Measurements from ENCODE around the gene TSC22D2.
"Not testable (repeated sequence)": the region's sequence is repeated elsewhere in the genome, so short reads cannot be mapped to it uniquely, and the experiment has no call there.

The TSC22D2 gene

GRCh38 chr3:150495563-150496168 lies 87.6 kb downstream of the TSC22D2 start:
- no peak overlapping the region for H2AFZ ChIP-seq (ENCODE audit: low read depth, low read length)
- H3K79me2 ChIP-seq (ENCODE audit: low read length), result no peaks in the 10 kb centered on the region
- no peak overlapping the region for H3K4me3 ChIP-seq (ENCODE audit: low read length)
- H3K4me1 ChIP-seq (ENCODE audit: low read length), result no peaks in the 10 kb centered on the region; the same call in 1 of the 2 replicates
- H3K27me3 ChIP-seq (ENCODE audit: low read depth, low read length), result no peaks in the 10 kb centered on the region
- no peaks in the 10 kb centered on the region for H4K20me1 ChIP-seq (ENCODE audit: insufficient read depth, low read length)
- H3K36me3 ChIP-seq (replicated peaks; ENCODE audit: low read depth, low read length), result no peaks in the 10 kb centered on the region
- H3K9me3 ChIP-seq (ENCODE audit: insufficient read depth, low read length), result no peaks in the 10 kb centered on the region
- no peak overlapping the region for H3K27ac ChIP-seq (ENCODE audit: low read length)
- no peak overlapping the region for H3K4me2 ChIP-seq (ENCODE audit: low read length)
- TF ChIP-seq, protein P1, sequence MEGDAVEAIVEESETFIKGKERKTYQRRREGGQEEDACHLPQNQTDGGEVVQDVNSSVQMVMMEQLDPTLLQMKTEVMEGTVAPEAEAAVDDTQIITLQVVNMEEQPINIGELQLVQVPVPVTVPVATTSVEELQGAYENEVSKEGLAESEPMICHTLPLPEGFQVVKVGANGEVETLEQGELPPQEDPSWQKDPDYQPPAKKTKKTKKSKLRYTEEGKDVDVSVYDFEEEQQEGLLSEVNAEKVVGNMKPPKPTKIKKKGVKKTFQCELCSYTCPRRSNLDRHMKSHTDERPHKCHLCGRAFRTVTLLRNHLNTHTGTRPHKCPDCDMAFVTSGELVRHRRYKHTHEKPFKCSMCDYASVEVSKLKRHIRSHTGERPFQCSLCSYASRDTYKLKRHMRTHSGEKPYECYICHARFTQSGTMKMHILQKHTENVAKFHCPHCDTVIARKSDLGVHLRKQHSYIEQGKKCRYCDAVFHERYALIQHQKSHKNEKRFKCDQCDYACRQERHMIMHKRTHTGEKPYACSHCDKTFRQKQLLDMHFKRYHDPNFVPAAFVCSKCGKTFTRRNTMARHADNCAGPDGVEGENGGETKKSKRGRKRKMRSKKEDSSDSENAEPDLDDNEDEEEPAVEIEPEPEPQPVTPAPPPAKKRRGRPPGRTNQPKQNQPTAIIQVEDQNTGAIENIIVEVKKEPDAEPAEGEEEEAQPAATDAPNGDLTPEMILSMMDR (IDR thresholded peaks at IDR 0.05; ENCODE audit: low read depth, low read length), result peak; percentile 84
- TF ChIP-seq EZH2phosphoT487 (IDR thresholded peaks at IDR 0.05; ENCODE audit: low read depth), result no peak
- no peak overlapping the region for H3K9ac ChIP-seq (ENCODE audit: low read length)

DNA sequence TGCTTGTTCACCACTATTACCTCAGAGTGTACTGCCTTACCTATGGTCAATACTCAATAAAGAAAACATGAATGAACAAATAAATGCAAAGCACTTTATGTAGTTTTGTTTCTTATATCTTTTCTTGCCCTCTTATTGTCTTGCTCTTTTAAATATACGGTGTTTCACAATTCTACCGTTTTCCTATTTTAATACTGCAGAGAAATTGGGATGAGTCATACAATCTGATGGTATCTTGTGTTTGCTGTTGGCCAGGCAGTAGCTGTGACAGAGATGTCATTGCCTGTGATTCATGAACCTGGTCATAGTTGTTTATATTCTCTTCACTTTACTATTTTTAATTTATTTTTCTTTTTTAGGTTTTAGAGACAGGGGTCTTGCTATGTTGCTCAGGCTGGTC lies 89.9 kb downstream of the TSC22D2 start:
- H3K4me2 ChIP-seq (ENCODE audit: low read length), result no peak overlapping the region
- H3K4me1 ChIP-seq (ENCODE audit: low read length), result no peaks in the 10 kb centered on the region; the same call in 1 of the 2 replicates
- no peak overlapping the region for H3K27ac ChIP-seq (ENCODE audit: low read length)
- TF ChIP-seq, protein P1 (IDR thresholded peaks at IDR 0.05; ENCODE audit: low read depth, low read length), result no peak
- no peak for TF ChIP-seq EZH2phosphoT487 (IDR thresholded peaks at IDR 0.05; ENCODE audit: low read depth)
- H2AFZ ChIP-seq (ENCODE audit: low read depth, low read length), result no peak overlapping the region
- no peaks in the 10 kb centered on the region for H4K20me1 ChIP-seq (ENCODE audit: insufficient read depth, low read length)
- H3K4me3 ChIP-seq (ENCODE audit: low read length), result no peak overlapping the region
- no peak overlapping the region for H3K9ac ChIP-seq (ENCODE audit: low read length)
- H3K36me3 ChIP-seq (replicated peaks; ENCODE audit: low read depth, low read length), result no peaks in the 10 kb centered on the region
- no peaks in the 10 kb centered on the region for H3K9me3 ChIP-seq (ENCODE audit: insufficient read depth, low read length)
- H3K27me3 ChIP-seq (ENCODE audit: low read depth, low read length), result no peaks in the 10 kb centered on the region
- H3K79me2 ChIP-seq (ENCODE audit: low read length), result no peaks in the 10 kb centered on the region

DNA sequence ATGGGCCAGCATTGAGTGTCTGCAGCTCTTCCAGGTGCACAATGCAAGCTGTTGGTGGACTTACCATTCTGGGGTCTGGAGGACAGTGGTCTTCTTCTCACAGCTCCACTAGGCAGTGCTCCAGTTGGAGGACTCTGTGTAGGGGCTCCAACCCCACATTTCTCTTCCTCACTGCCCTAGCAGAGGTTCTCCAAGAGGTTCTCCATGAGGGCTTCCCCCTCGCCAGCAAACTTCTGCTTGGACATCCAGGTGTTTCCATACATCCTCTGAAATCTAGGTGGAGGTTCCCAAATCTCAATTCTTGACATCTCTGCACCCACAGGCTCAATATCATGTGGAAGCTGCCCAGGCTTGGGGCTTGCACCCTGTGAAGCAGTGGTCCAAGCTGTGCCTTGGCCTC lies 92.9 kb downstream of the TSC22D2 start:
- not testable (repeated sequence) for H3K79me2 ChIP-seq (ENCODE audit: low read length); H3K4me3 ChIP-seq (ENCODE audit: low read length); H3K27me3 ChIP-seq (ENCODE audit: low read depth, low read length); H3K9me3 ChIP-seq (ENCODE audit: insufficient read depth, low read length); H3K4me2 ChIP-seq (ENCODE audit: low read length); H4K20me1 ChIP-seq (ENCODE audit: insufficient read depth, low read length); H3K4me1 ChIP-seq (ENCODE audit: low read length); H3K27ac ChIP-seq (ENCODE audit: low read length); H3K36me3 ChIP-seq (replicated peaks; ENCODE audit: low read depth, low read length); H3K9ac ChIP-seq (ENCODE audit: low read length); H2AFZ ChIP-seq (ENCODE audit: low read depth, low read length)

- H3K27me3 ChIP-seq (ENCODE audit: low read depth, low read length), result no peaks in the 10 kb centered on the region
- no peaks in the 10 kb centered on the region for H3K9me3 ChIP-seq (ENCODE audit: insufficient read depth, low read length)
- no peak overlapping the region for H3K4me3 ChIP-seq (ENCODE audit: low read length)
- no peak overlapping the region for H2AFZ ChIP-seq (ENCODE audit: low read depth, low read length)
- TF ChIP-seq EZH2phosphoT487 (IDR thresholded peaks at IDR 0.05; ENCODE audit: low read depth), result no peak
- TF ChIP-seq, protein P1 (IDR thresholded peaks at IDR 0.05; ENCODE audit: low read depth, low read length), result no peak
- no peak overlapping the region for H3K27ac ChIP-seq (ENCODE audit: low read length)
- H3K4me1 ChIP-seq (ENCODE audit: low read length), result no peaks in the 10 kb centered on the region
- H3K4me2 ChIP-seq (ENCODE audit: low read length), result no peak overlapping the region
- H3K36me3 ChIP-seq (replicated peaks; ENCODE audit: low read depth, low read length), result no peaks in the 10 kb centered on the region
- H3K79me2 ChIP-seq (ENCODE audit: low read length), result no peaks in the 10 kb centered on the region
- H3K9ac ChIP-seq (ENCODE audit: low read length), result no peak overlapping the region
- no peaks in the 10 kb centered on the region for H4K20me1 ChIP-seq (ENCODE audit: insufficient read depth, low read length)
Measured at GRCh38 chr3:150503402-150504099, 95.5 kb downstream of the TSC22D2 start.

Data from OCI-LY3 (cell line).